IPS-11a (cell line): ENCODE data around the gene SPSB4.

Source experiments
- H3K4me3 ChIP-seq: one replicate; pipeline ENCODE4 v1.5.1; 2013; ENCODE audit warnings: low read depth, low read length, control low read depth

The SPSB4 gene

GRCh38 chr3:141052201-141053069 lies 1.3 kb downstream of the SPSB4 start:
- peak overlapping the region; percentile 57 for H3K4me3 ChIP-seq

- no peak overlapping the region for H3K4me3 ChIP-seq
These were observed 4.0 kb downstream of the SPSB4 start for GRCh38 chr3:141055136-141055535.

GRCh38 chr3:141055536-141056445 lies 4.6 kb downstream of the SPSB4 start:
- no peak overlapping the region for H3K4me3 ChIP-seq

GRCh38 chr3:141056751-141057171 lies 5.6 kb downstream of the SPSB4 start:
- no peak overlapping the region for H3K4me3 ChIP-seq

GRCh38 chr3:141057436-141057835 lies 6.3 kb downstream of the SPSB4 start:
- H3K4me3 ChIP-seq: no peak overlapping the region

GRCh38 chr3:141057946-141058800 lies 7.0 kb downstream of the SPSB4 start:
- H3K4me3 ChIP-seq: no peak overlapping the region

- H3K4me3 ChIP-seq: no peak overlapping the region
These were observed 7.8 kb downstream of the SPSB4 start for GRCh38 chr3:141058996-141059395.

- no peak overlapping the region for H3K4me3 ChIP-seq
These were observed 8.7 kb downstream of the SPSB4 start for GRCh38 chr3:141059816-141060215.

- H3K4me3 ChIP-seq: no peak overlapping the region
These were observed 9.2 kb downstream of the SPSB4 start for GRCh38 chr3:141060327-141060726.

GRCh38 chr3:141063831-141064230 lies 12.7 kb downstream of the SPSB4 start:
- no peak overlapping the region for H3K4me3 ChIP-seq

GRCh38 chr3:141064255-141064926 lies 13.2 kb downstream of the SPSB4 start:
- no peak overlapping the region for H3K4me3 ChIP-seq

GRCh38 chr3:141065258-141065657 lies 14.1 kb downstream of the SPSB4 start:
- no peak overlapping the region for H3K4me3 ChIP-seq

GRCh38 chr3:141065841-141066805 lies 15.0 kb downstream of the SPSB4 start:
- H3K4me3 ChIP-seq: no peak overlapping the region

- H3K4me3 ChIP-seq: no peak overlapping the region
These were observed 16.2 kb downstream of the SPSB4 start for GRCh38 chr3:141067206-141067974.

GRCh38 chr3:141070229-141070628 lies 19.1 kb downstream of the SPSB4 start:
- H3K4me3 ChIP-seq: no peak overlapping the region

GRCh38 chr3:141070727-141071357 lies 19.7 kb downstream of the SPSB4 start:
- no peak overlapping the region for H3K4me3 ChIP-seq

GRCh38 chr3:141071681-141072260 lies 20.6 kb downstream of the SPSB4 start:
- H3K4me3 ChIP-seq: no peak overlapping the region

- H3K4me3 ChIP-seq: no peak overlapping the region
These were observed 21.8 kb downstream of the SPSB4 start for GRCh38 chr3:141072950-141073349.
